WERI-Rb-1 (cell line): Measurements from ENCODE around the gene SYNPO2.

Source experiments
- DNase-seq: peaks from one replicate; pipeline ENCODE4 v3.0.0-alpha.2; 2020
- H3K27ac ChIP-seq: fragments of 250-450 bp; sonication (Bioruptor Pico); 2 replicates; pipeline ENCODE4 v1.5.1; 2020; ENCODE audit warnings: mild to moderate bottlenecking, moderate library complexity
- H3K27me3 ChIP-seq: fragments of 250-450 bp; sonication (Bioruptor Pico); 2 replicates; pipeline ENCODE4 v1.5.1; 2021; ENCODE audit warnings: mild to moderate bottlenecking, low read depth, moderate library complexity; ENCODE audit not compliant: insufficient read depth, severe bottlenecking
- H3K36me3 ChIP-seq: fragments of 250-450 bp; sonication (Bioruptor Pico); 2 replicates; pipeline ENCODE4 v1.5.1; 2020; ENCODE audit warnings: mild to moderate bottlenecking, moderate library complexity
- H3K4me3 ChIP-seq: 2 replicates; pipeline ENCODE4 v1.5.1; 2011; ENCODE audit warnings: low read depth, mild to moderate bottlenecking, control low read depth, low read length
- H3K9me3 ChIP-seq: fragments of 250-450 bp; sonication (Bioruptor Pico); 2 replicates; pipeline ENCODE4 v1.5.1; 2021; ENCODE audit warnings: mild to moderate bottlenecking, moderate library complexity; ENCODE audit not compliant: severe bottlenecking
- CTCF ChIP-seq: IDR thresholded peaks from 2 replicates; pipeline ENCODE4 v1.5.1; 2011; ENCODE audit warnings: low read depth, mild to moderate bottlenecking, control low read depth, inconsistent platforms, low read length

The SYNPO2 gene

GRCh38 chr4:119024102-119024501 is 135.4 kb downstream of the SYNPO2 start:
- Histone ChIP-seq H3K27ac (no peak overlapping the region), H3K9me3 (no peaks in the 10 kb centered on the region), H3K4me3 (no peak overlapping the region), H3K27me3 (no peaks in the 10 kb centered on the region), H3K36me3 (no peaks in the 10 kb centered on the region)
- no peak for TF ChIP-seq CTCF
- no peak for DNase-seq

DNA sequence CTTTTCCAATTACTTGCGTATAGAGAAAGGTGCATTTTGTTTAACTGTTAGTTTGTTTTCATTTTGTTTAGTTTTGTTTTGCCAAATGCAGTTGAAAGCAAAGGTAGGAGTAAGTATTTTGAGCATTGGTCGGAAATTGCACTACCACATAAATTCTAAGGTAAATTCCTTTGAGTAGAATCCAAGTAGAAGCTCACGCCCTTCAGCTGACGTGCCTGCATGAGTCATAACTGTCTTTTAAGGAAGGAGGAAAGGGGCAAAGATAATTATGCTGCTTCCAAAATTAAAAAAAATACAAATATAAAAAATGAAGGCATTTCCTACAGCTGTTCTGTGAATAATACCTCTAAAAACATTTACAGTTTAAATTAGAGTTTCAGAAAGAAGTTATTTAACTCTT is 136.8 kb downstream of the SYNPO2 start:
- TF ChIP-seq CTCF = no peak
- Histone ChIP-seq H3K9me3 (no peaks in the 10 kb centered on the region), H3K36me3 (no peaks in the 10 kb centered on the region), H3K4me3 (no peak overlapping the region), H3K27me3 (no peaks in the 10 kb centered on the region), H3K27ac (no peak overlapping the region)
- DNase-seq = no peak

GRCh38 chr4:119025916-119026661 is 137.4 kb downstream of the SYNPO2 start:
- Histone ChIP-seq H3K27ac (no peak overlapping the region), H3K36me3 (no peaks in the 10 kb centered on the region), H3K4me3 (no peak overlapping the region), H3K27me3 (no peaks in the 10 kb centered on the region), H3K9me3 (no peaks in the 10 kb centered on the region)
- no peak for DNase-seq
- TF ChIP-seq CTCF = no peak

DNA sequence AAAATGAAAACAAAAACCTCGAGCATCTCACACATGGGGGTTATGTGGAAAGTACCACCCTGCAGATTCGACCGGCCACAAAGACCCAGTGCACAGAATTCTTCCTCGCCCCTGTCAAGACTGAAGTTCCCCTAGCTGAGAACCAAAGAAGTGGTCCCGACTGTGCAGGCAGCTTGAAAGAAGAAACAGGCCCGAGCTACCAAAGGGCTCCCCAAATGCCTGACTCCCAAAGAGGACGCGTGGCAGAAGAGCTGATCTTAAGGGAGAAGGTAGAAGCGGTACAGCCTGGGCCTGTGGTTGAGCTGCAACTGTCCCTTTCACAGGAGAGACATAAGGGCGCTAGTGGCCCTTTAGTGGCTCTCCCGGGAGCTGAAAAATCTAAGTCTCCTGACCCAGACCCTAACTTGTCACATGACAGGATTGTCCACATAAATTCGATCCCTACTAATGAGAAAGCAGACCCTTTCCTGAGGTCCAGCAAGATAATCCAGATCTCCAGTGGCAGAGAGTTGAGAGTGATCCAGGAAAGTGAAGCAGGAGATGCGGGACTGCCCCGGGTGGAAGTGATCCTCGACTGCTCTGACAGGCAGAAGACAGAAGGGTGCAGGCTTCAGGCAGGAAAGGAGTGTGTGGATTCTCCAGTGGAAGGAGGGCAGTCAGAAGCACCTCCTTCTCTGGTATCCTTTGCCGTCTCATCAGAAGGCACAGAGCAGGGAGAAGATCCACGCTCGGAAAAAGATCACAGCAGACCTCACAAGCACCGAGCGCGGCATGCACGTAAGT is 138.2 kb downstream of the SYNPO2 start:
- H3K9me3 ChIP-seq = no peaks in the 10 kb centered on the region
- no peak overlapping the region for H3K4me3 ChIP-seq
- no peak for DNase-seq
- H3K36me3 ChIP-seq = no peaks in the 10 kb centered on the region
- H3K27me3 ChIP-seq = no peaks in the 10 kb centered on the region
- no peak overlapping the region for H3K27ac ChIP-seq
- no peak for TF ChIP-seq CTCF

DNA sequence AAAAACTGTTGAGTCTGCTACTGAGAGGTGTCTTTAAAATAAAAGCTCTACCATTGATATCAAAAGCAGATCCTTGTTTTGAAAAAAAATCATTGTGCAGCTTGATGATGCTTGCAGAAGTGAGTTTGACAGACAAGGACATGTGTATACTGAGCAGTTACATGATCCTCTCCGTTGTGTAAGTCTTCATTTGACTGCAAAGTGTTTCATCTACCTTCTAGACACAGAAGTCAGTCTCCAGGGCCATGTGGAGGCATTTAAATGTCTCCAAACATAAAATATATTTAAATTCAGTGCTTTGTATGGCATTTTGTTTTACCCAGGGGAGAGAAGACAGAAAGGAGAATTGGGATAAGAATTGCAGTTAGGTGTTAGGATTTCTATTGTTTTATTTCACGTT is 139.2 kb downstream of the SYNPO2 start:
- Histone ChIP-seq H3K27ac (no peak overlapping the region), H3K4me3 (no peak overlapping the region), H3K36me3 (no peaks in the 10 kb centered on the region), H3K27me3 (no peaks in the 10 kb centered on the region), H3K9me3 (no peaks in the 10 kb centered on the region)
- DNase-seq = no peak
- TF ChIP-seq CTCF = no peak
